Measurements from ENCODE around the gene MTO1.
"Not testable (repeated sequence)": the region's sequence is repeated elsewhere in the genome, so short reads cannot be mapped to it uniquely, and the experiment has no call there.

Gene MTO1

GRCh38 chr6:73451223-73452106, 10.1 kb upstream of the MTO1 start:
- in situ Hi-C loops (cut with MboI; ENCODE audit: low pct_unique_long_range_greater_than_20kb, low sequenced_read_pairs, unreplicated experiment) = no loop called here
- peak; percentile 58 for DNase-seq (ENCODE audit: low spot score)
- TF ChIP-seq CTCF (IDR thresholded peaks at IDR 0.05; ENCODE audit: extremely low read depth, insufficient read depth, missing control alignments) = no peak

GRCh38 chr6:73452107-73452461, 9.5 kb upstream of the MTO1 start, which contains the start of gene CGAS:
TSS of gene CGAS (minus strand) at chr6:73452297. CDS start at chr6:73452181, 116 bp downstream.
- TF ChIP-seq CTCF (IDR thresholded peaks at IDR 0.05; ENCODE audit: extremely low read depth, insufficient read depth, missing control alignments) = no peak
- in situ Hi-C loops (cut with MboI; ENCODE audit: low pct_unique_long_range_greater_than_20kb, low sequenced_read_pairs, unreplicated experiment) = no loop called here
- peak; percentile 80 for DNase-seq (ENCODE audit: low spot score)

DNA sequence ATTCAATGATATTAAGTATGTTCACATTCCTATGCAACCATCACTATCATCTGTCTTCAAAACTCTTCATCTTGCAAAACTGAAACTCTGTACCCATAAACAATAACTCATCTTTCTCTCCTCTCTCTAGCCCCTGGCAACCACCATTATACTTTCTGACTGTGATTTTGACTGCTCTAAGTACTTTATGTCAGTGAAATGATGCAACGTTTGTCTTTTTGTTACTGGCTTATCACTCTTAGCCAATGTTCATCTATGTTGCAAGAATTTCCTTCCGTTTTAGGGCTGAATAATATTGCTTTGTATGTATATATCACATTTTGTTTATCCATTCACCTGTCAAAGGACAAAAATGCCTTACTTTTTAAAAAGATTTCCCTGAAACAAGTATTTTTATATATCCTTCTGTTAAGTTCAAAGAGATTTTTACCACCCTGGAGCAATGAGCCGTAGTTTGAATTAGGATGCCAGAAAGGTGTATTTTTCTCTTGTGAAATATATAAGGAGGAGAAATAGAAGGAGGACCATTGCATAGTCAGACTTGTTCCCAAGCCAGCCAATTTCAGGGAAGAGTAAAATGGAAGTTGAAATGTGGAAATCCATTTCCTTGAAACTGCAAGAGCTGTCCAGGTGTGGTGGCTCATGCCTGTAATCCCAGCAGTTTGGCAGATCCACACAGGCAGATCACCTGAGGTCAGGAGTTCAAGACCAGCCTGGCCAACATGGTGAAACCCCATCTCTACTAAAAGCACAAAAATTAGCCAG, 5.5 kb upstream of the MTO1 start:
- no peak for TF ChIP-seq CTCF (IDR thresholded peaks at IDR 0.05; ENCODE audit: extremely low read depth, insufficient read depth, missing control alignments)

GRCh38 chr6:73459474-73459873, 2.1 kb upstream of the MTO1 start:
- in situ Hi-C loops (cut with MboI; ENCODE audit: low pct_unique_long_range_greater_than_20kb, low sequenced_read_pairs, unreplicated experiment); DNase-seq (ENCODE audit: low spot score): not testable (repeated sequence)

More for the DNA sequence above, 5.5 kb upstream of the MTO1 start:
- no peak for DNase-seq (ENCODE audit: low spot score)
- in situ Hi-C loops (cut with MboI; ENCODE audit: low pct_unique_long_range_greater_than_20kb, low sequenced_read_pairs, unreplicated experiment) = no loop called here

DNA sequence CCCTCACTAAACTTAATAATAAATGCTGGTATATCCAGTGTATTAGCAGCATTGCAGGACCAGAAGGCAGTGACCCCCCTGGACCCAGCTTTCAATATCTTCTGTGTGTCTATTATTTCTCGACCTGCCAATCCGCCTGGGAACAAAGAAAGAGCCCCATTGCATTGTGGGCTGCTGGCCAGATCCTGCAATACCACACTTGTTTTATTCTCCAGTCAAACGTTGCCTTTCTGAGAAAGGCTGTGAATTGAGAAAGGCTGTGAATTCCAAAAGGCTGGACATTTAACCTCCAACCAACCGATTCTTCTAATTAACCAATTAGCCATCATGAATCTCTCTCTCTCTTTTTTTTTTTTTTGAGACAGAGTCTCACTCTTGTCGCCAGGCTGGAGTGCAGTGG, 1.5 kb upstream of the MTO1 start:
- no peak for TF ChIP-seq CTCF (IDR thresholded peaks at IDR 0.05; ENCODE audit: extremely low read depth, insufficient read depth, missing control alignments)
- in situ Hi-C loops (cut with MboI; ENCODE audit: low pct_unique_long_range_greater_than_20kb, low sequenced_read_pairs, unreplicated experiment) = no loop called here
- no peak for DNase-seq (ENCODE audit: low spot score)

- peak; percentile 53 for DNase-seq (ENCODE audit: low spot score)
- in situ Hi-C loops (cut with MboI; ENCODE audit: low pct_unique_long_range_greater_than_20kb, low sequenced_read_pairs, unreplicated experiment) = no loop called here
- TF ChIP-seq CTCF (IDR thresholded peaks at IDR 0.05; ENCODE audit: extremely low read depth, insufficient read depth, missing control alignments) = no peak
These were observed 10.3 kb downstream of the MTO1 start for GRCh38 chr6:73471686-73472290.
